Epithelial cell of esophagus (primary cell): ENCODE results near the gene SH2D4B.

Experiments used
- DNase-seq: peaks from one replicate; pipeline ENCODE4 v3.0.0; 2010; ENCODE audit warnings: low read depth
- H3K4me3 ChIP-seq: 2 replicates; pipeline ENCODE4 v1.5.1; 2011; ENCODE audit warnings: mild to moderate bottlenecking, low read length, control low read depth
- TF ChIP-seq, protein P1 (sequence below): IDR thresholded peaks from 2 replicates; pipeline ENCODE4 v1.5.1; 2011; ENCODE audit warnings: low read depth, mild to moderate bottlenecking, low read length, control low read depth, inconsistent platforms; ENCODE audit not compliant: insufficient read depth; ENCODE audit errors: missing control alignments

The SH2D4B gene

DNA sequence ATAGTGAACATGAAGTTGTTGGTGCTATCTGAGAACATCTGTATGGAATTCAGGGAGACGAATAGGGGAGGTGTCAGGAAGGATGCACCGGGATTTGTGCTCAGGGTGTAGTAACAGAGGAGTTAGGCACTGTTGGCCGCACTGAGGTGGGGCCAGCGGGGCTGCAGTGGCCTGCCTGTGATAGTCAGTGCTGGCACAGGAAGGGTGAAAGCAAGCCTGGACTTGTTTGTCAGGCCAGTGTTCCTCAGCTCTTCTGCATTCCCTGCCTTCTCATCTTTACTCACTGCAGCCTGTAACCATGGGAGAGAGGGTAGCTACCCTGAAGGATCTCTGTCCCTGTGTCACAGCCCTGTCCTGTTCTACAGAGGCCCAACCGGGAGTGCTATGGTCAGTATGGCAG is 81.3 kb downstream of the SH2D4B start:
- TF ChIP-seq, protein P1, sequence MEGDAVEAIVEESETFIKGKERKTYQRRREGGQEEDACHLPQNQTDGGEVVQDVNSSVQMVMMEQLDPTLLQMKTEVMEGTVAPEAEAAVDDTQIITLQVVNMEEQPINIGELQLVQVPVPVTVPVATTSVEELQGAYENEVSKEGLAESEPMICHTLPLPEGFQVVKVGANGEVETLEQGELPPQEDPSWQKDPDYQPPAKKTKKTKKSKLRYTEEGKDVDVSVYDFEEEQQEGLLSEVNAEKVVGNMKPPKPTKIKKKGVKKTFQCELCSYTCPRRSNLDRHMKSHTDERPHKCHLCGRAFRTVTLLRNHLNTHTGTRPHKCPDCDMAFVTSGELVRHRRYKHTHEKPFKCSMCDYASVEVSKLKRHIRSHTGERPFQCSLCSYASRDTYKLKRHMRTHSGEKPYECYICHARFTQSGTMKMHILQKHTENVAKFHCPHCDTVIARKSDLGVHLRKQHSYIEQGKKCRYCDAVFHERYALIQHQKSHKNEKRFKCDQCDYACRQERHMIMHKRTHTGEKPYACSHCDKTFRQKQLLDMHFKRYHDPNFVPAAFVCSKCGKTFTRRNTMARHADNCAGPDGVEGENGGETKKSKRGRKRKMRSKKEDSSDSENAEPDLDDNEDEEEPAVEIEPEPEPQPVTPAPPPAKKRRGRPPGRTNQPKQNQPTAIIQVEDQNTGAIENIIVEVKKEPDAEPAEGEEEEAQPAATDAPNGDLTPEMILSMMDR: no peak
- no peak overlapping the region for H3K4me3 ChIP-seq
- DNase-seq: peak; percentile 94

DNA sequence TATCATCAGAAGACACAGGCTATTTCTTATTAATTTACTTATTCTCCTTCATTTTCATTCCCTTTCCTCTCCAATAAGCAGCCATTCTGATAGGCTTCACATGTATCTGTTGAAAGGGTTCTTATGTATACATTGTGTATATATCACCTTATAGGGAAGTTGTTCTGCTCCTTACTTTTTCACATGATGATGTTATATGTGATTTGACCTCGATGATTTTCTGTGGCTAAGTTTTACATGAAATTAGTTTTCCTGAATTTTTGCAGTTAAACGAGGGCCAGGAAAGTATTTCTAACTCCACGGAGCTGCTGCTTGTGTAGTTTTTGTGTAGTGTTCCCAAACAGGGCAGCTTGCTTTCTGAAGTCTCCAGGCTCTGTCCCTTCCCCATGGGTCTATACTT is 84.5 kb downstream of the SH2D4B start:
- TF ChIP-seq, protein P1: no peak
- no peak for DNase-seq
- no peak overlapping the region for H3K4me3 ChIP-seq

DNA sequence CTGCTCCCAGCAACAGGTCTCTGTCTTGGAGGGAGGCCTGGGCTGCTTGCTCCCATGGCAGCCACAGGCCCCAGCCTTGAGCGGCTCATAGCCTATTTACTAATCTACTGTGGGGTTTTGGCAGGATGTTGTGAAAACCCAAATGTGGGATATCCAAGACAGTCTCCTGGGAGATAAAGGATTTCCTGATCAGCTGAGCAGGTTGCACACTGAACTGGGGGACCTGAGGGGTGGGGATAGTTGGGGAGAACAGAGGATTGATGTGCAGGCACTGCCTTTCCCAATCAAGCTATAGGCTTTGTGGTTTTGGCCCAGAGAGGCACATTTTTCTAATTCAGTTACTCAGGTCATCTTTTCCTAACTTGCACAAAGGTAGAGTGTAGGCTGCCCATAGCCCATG is 92.6 kb downstream of the SH2D4B start:
- H3K4me3 ChIP-seq: no peak overlapping the region
- DNase-seq: no peak
- TF ChIP-seq, protein P1: no peak

DNA sequence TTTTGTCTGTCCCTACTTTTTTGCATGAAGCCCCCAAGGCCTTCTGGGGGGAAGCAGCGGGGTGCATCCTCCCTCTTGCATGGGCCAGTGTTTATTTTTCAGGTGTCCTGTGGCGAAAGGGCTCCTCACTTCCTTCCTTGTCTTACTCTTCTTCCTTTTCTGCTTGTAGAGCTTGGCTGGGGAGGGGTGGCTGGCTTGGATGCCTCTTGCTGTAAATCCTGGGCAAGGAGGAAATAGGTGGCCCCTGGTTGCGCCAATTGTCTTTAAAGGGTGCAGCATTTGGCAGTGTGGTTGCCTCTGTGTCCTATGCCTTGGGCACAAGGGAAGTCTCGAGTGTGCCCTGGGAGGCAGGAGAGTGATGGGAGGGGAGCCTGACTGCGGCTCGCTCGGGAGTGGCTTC is 95.0 kb downstream of the SH2D4B start:
- TF ChIP-seq, protein P1: no peak
- H3K4me3 ChIP-seq: no peak overlapping the region
- no peak for DNase-seq

DNA sequence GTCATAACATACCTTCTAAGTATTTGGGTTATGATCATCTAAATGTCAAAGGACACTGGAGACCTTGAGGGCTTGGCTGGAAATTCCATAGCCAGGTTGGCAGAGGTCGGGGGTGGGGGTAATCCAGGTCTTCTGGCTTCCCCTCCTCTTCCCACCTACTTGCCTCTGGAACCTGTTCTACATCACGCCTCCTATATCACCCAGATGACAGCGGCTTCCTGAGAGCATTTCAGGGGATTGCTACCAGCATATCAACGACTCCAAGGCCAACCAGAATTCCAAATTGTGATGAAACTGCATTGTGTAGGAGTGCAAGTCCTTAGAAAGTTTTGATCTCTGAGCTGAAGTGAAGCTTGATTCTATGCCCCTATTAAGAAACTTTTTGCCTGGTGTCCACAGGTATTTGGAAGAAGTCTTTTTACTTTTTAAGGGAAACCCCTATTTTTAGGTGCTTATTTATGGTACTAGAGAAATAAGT is 95.7 kb downstream of the SH2D4B start:
- no peak for DNase-seq
- H3K4me3 ChIP-seq: no peak overlapping the region
- TF ChIP-seq, protein P1: no peak

DNA sequence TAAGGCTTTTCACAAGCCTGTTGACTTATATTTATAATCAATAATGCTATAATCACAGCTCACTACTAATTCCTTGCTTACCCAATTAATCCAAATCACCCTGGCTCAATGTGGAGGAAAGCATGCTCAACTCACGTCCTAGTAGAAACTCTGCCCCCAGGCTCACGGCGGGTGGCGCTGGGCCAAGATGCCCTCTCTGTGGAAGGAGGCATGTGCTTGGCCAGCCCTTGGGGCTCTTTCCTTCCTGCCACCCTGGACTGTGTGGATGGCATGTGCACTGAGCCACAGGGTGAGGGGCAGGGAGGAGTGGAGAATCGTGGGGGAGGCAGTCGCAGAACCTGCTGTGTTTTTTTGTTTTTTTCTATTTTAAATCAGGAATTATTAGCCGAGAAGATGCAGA is 96.2 kb downstream of the SH2D4B start:
- no peak overlapping the region for H3K4me3 ChIP-seq
- DNase-seq: no peak
- TF ChIP-seq, protein P1: no peak

DNA sequence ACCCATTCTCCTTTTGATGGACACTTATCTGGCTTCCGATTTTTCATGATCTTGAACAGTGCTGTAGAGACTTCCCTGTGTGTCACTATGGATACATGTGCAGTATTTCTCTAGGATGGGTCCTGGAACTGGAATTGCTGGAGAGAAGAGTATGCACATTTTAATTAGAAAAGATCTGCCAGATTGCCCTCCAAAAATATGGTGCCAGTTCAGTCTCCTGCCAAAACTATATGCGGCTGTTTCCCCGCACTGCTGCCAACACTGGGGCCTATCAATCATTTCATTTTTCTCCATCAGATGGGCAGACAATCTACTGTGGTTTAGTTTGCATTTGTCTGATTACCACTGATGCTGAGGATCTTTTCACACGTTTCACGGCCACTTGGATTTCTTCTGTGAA is 105.0 kb downstream of the SH2D4B start:
- TF ChIP-seq, protein P1: no peak
- no peak for DNase-seq
- H3K4me3 ChIP-seq: no peak overlapping the region
